ENCODE measurements around the gene WNT6.
A peak's percentile ranks its signal among the peaks of the same experiment; 100 is the strongest.

GRCh38 chr2:218876562-218877219, 17.1 kb downstream of the WNT6 start:
- TF ChIP-seq, protein P1, sequence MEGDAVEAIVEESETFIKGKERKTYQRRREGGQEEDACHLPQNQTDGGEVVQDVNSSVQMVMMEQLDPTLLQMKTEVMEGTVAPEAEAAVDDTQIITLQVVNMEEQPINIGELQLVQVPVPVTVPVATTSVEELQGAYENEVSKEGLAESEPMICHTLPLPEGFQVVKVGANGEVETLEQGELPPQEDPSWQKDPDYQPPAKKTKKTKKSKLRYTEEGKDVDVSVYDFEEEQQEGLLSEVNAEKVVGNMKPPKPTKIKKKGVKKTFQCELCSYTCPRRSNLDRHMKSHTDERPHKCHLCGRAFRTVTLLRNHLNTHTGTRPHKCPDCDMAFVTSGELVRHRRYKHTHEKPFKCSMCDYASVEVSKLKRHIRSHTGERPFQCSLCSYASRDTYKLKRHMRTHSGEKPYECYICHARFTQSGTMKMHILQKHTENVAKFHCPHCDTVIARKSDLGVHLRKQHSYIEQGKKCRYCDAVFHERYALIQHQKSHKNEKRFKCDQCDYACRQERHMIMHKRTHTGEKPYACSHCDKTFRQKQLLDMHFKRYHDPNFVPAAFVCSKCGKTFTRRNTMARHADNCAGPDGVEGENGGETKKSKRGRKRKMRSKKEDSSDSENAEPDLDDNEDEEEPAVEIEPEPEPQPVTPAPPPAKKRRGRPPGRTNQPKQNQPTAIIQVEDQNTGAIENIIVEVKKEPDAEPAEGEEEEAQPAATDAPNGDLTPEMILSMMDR (IDR thresholded peaks at IDR 0.05; ENCODE audit: low read depth, low read length, missing input control), result peak; percentile 87
- TF ChIP-seq GABPA (IDR thresholded peaks at IDR 0.05 in 1 of 2, conservative IDR thresholded peaks at IDR 0.05 in 1 of 2) (no peak), TAF1 (conservative IDR thresholded peaks at IDR 0.05) (no peak), EGR1 (IDR thresholded peaks at IDR 0.05; ENCODE audit: low read depth in 2 of 2) (no peak), REST (IDR thresholded peaks at IDR 0.05) (no peak), YY1 (IDR thresholded peaks at IDR 0.05) (no peak), ATF3 (IDR thresholded peaks at IDR 0.05) (no peak), RXRA (IDR thresholded peaks at IDR 0.05) (no peak), RAD21 (IDR thresholded peaks at IDR 0.05) (peak; percentile 90 to 94), JUND (IDR thresholded peaks at IDR 0.05) (no peak)
